A549 (cell line): Measurements from ENCODE around the gene PKP4.

Source experiments
- BHLHE40 ChIP-seq: IDR thresholded peaks from 2 replicates; pipeline ENCODE4 v1.6.1; 2012; ENCODE audit warnings: low read depth, low read length, inconsistent platforms
- CBX2 ChIP-seq: fragments of 200-600 bp; sonication (generic); IDR thresholded peaks from 2 replicates; pipeline ENCODE4 v1.6.1; 2016; ENCODE audit warnings: low read depth, mild to moderate bottlenecking, borderline replicate concordance
- CBX8 ChIP-seq: fragments of 200-600 bp; sonication (generic); IDR thresholded peaks from 2 replicates; pipeline ENCODE4 v1.6.1; 2016
- CEBPB ChIP-seq, 2 experiments: fragments of >200 bp in 1 of 2; sonication (Bioruptor Twin) in 1 of 2; formaldehyde crosslinking in 1 of 2; IDR thresholded peaks; 2 replicates each; pipeline ENCODE4 v1.6.1; 2012 to 2016
- CTCF ChIP-seq: fragments of >200 bp; sonication (Bioruptor Twin); formaldehyde crosslinking; IDR thresholded peaks from 3 replicates; pipeline ENCODE4 v1.5.1; 2016
- EHMT2 ChIP-seq: fragments of 200-600 bp; sonication (generic); IDR thresholded peaks from 2 replicates; pipeline ENCODE4 v1.6.1; 2016; ENCODE audit warnings: antibody characterized with exemption, low read depth, mild to moderate bottlenecking, moderate library complexity
- KDM1A ChIP-seq: fragments of 200-600 bp; sonication (generic); IDR thresholded peaks from 2 replicates; pipeline ENCODE4 v1.6.1; 2016; ENCODE audit warnings: low read depth, mild to moderate bottlenecking
- MAX ChIP-seq: IDR thresholded peaks from 2 replicates; pipeline ENCODE4 v1.6.1; 2012
- NFE2L2 ChIP-seq: fragments of 150-350 bp; conservative IDR thresholded peaks from 2 replicates; pipeline ENCODE4 v1.6.1; 2014; ENCODE audit warnings: low read length
- RAD21 ChIP-seq, 2 experiments: fragments of >200 bp in 1 of 2; sonication (Bioruptor Twin) in 1 of 2; formaldehyde crosslinking in 1 of 2; IDR thresholded peaks in 1 of 2; conservative IDR thresholded peaks in 1 of 2; 2 replicates in 1 of 2; 3 replicates in 1 of 2; pipeline ENCODE4 v1.6.1; 2012 to 2018; ENCODE audit warnings: inconsistent platforms in 1 of 2
- REST ChIP-seq: fragments of 200-600 bp; sonication (generic); IDR thresholded peaks from 2 replicates; pipeline ENCODE4 v1.6.1; 2016; ENCODE audit warnings: antibody characterized with exemption, mild to moderate bottlenecking, moderate library complexity
- RFX5 ChIP-seq: fragments of 450-650 bp; IDR thresholded peaks from 2 replicates; pipeline ENCODE4 v1.7.1; 2014; ENCODE audit warnings: antibody characterized with exemption, mild to moderate bottlenecking, moderate library complexity
- RNF2 ChIP-seq: fragments of 200-600 bp; sonication (generic); IDR thresholded peaks from 2 replicates; pipeline ENCODE4 v1.6.1; 2016; ENCODE audit warnings: low read depth, mild to moderate bottlenecking, antibody characterized with exemption, moderate library complexity, borderline replicate concordance
- USF2 ChIP-seq: fragments of 450-650 bp; IDR thresholded peaks from 2 replicates; pipeline ENCODE4 v1.6.1; 2014; ENCODE audit warnings: antibody characterized with exemption

- TF ChIP-seq CTCF (no peak), RAD21 (conservative IDR thresholded peaks at IDR 0.05 in 1 of 2, IDR thresholded peaks at IDR 0.05 in 1 of 2) (no peak), RFX5 (no peak), CBX8 (no peak), EHMT2 (no peak), NFE2L2 (no peak), BHLHE40 (no peak), CBX2 (no peak), RNF2 (no peak), CEBPB (IDR thresholded peaks at IDR 0.05) (no peak), KDM1A (no peak), MAX (no peak), REST (no peak), USF2 (no peak)
These were observed 180.6 kb downstream of the PKP4 start for GRCh38 chr2:158637357-158637756.
